Endodermal cell (in vitro differentiated cells): ENCODE measurements around the gene SH3BP5L. TPM values are rescaled to one million over a fixed set of nuclear protein-coding genes. Genes with fewer than 3 reads are reported as not detected.

Experiments
- DNase-seq: peaks from one replicate; pipeline ENCODE4 v3.0.0-alpha.2; 2017
- H3K27ac ChIP-seq: 2 replicates; pipeline ENCODE4 v1.5.1; 2013; ENCODE audit warnings: mild to moderate bottlenecking, low read depth, low read length, moderate library complexity
- H3K27me3 ChIP-seq: 2 replicates; pipeline ENCODE4 v1.6.1; 2013; ENCODE audit warnings: mild to moderate bottlenecking, low read length, moderate library complexity; ENCODE audit not compliant: insufficient read depth, control insufficient read depth, poor library complexity, severe bottlenecking
- H3K36me3 ChIP-seq: 2 replicates; pipeline ENCODE4 v1.7.0; 2013; ENCODE audit warnings: mild to moderate bottlenecking, low read length, moderate library complexity; ENCODE audit not compliant: control insufficient read depth, insufficient read depth
- H3K4me1 ChIP-seq: one replicate; pipeline ENCODE4 v1.7.0; 2013; ENCODE audit warnings: low read length; ENCODE audit not compliant: control insufficient read depth, insufficient read depth
- H3K4me3 ChIP-seq: 2 replicates; pipeline ENCODE4 v1.5.1; 2013; ENCODE audit warnings: mild to moderate bottlenecking, low read length, moderate library complexity
- H3K9ac ChIP-seq: 2 replicates; pipeline ENCODE4 v1.6.1; 2013; ENCODE audit warnings: mild to moderate bottlenecking, low read length, moderate library complexity; ENCODE audit not compliant: poor library complexity, severe bottlenecking; ENCODE audit errors: extremely low read depth
- H3K9me3 ChIP-seq: 2 replicates; pipeline ENCODE4 v1.6.1; 2013; ENCODE audit warnings: mild to moderate bottlenecking, low read length, moderate library complexity; ENCODE audit not compliant: control insufficient read depth
- H3K27ac Mint-ChIP-seq: 2 replicates; pipeline ENCODE4 v1.8.0; 2020; ENCODE audit warnings: mixed read lengths
- H3K27me3 Mint-ChIP-seq: 2 replicates; pipeline ENCODE4 v1.8.0; 2021; ENCODE audit warnings: mild to moderate bottlenecking, mixed read lengths; ENCODE audit not compliant: insufficient read depth
- H3K36me3 Mint-ChIP-seq: 2 replicates; pipeline ENCODE4 v1.8.0; 2020; ENCODE audit warnings: low read depth, mixed read lengths
- H3K4me1 Mint-ChIP-seq: 2 replicates; pipeline ENCODE4 v1.8.0; 2020; ENCODE audit warnings: mixed read lengths
- H3K4me3 Mint-ChIP-seq: 2 replicates; pipeline ENCODE4 v1.8.0; 2020; ENCODE audit warnings: mild to moderate bottlenecking, moderate library complexity, mixed read lengths
- H3K9me3 Mint-ChIP-seq: 2 replicates; pipeline ENCODE4 v1.8.0; 2020; ENCODE audit warnings: mild to moderate bottlenecking, mixed read lengths
- CTCF ChIP-seq: fragments of 200-600 bp; sonication (generic); conservative IDR thresholded peaks from 2 replicates; pipeline ENCODE4 v1.5.0; 2021; ENCODE audit warnings: antibody characterized with exemption, mild to moderate bottlenecking
- WGBS, 2 experiments: methylation state at CpG; one replicate each; pipeline versions ENCODE4 v1.1.5 to v1.1.7; 2013; ENCODE audit warnings: missing lambda C conversion rate in 2 of 2, mixed read lengths in 1 of 2; ENCODE audit not compliant: insufficient coverage in 1 of 2, insufficient read length in 1 of 2; 5-methylcytosine and 5-hydroxymethylcytosine counted together
- total RNA-seq, 2 donors: library from RNA; stranded (reverse); fragmentation: NEBNext Ultra II Directional in 1 of 2; extraction: Animal tissue kit (Norgen Biotek cat#: 25700) in 1 of 2; gene quantifications; 2 replicates in 1 of 2; 3 replicates in 1 of 2; pipeline ENCODE4 v1.2.1, GENCODE V29; 2021

The SH3BP5L gene
- total RNA-seq, 2 donors from 2014 or later, result 27.2 to 30.2 TPM

- Histone ChIP-seq H3K27ac (no peak overlapping the region), H3K9ac (no peak overlapping the region), H3K9me3 (peaks cover 54% of the 10 kb centered on the region), H3K4me1 (no peaks in the 10 kb centered on the region), H3K4me3 (no peak overlapping the region), H3K27me3 (no peaks in the 10 kb centered on the region), H3K36me3 (no peaks in the 10 kb centered on the region)
- DNase-seq, result no peak
- H3K36me3 Mint-ChIP-seq, result no peaks in the 10 kb centered on the region
- no peak for TF ChIP-seq CTCF
- no peak overlapping the region for H3K27ac Mint-ChIP-seq
- H3K4me3 Mint-ChIP-seq, result no peak overlapping the region
- peaks cover 86% of the 10 kb centered on the region for H3K9me3 Mint-ChIP-seq
- H3K4me1 Mint-ChIP-seq, result no peaks in the 10 kb centered on the region
- H3K27me3 Mint-ChIP-seq, result no peaks in the 10 kb centered on the region
Observed at GRCh38 chr1:248793592-248793991, 32.1 kb downstream of the SH3BP5L start.

GRCh38 chr1:248792342-248792741 is 33.4 kb downstream of the SH3BP5L start:
- Histone ChIP-seq H3K4me3 (no peak overlapping the region), H3K27me3 (no peaks in the 10 kb centered on the region), H3K36me3 (no peaks in the 10 kb centered on the region), H3K27ac (no peak overlapping the region), H3K4me1 (no peaks in the 10 kb centered on the region), H3K9ac (no peak overlapping the region), H3K9me3 (peaks cover 56% of the 10 kb centered on the region)
- TF ChIP-seq CTCF, result no peak
- H3K9me3 Mint-ChIP-seq, result peaks cover 88% of the 10 kb centered on the region
- no peaks in the 10 kb centered on the region for H3K4me1 Mint-ChIP-seq
- WGBS, 2 experiments, result 66 to 82% methylated on average over 5 of the region's 5 CpGs
- H3K27me3 Mint-ChIP-seq, result no peaks in the 10 kb centered on the region
- no peak overlapping the region for H3K27ac Mint-ChIP-seq
- no peaks in the 10 kb centered on the region for H3K36me3 Mint-ChIP-seq
- H3K4me3 Mint-ChIP-seq, result no peak overlapping the region
- DNase-seq, result no peak

DNA sequence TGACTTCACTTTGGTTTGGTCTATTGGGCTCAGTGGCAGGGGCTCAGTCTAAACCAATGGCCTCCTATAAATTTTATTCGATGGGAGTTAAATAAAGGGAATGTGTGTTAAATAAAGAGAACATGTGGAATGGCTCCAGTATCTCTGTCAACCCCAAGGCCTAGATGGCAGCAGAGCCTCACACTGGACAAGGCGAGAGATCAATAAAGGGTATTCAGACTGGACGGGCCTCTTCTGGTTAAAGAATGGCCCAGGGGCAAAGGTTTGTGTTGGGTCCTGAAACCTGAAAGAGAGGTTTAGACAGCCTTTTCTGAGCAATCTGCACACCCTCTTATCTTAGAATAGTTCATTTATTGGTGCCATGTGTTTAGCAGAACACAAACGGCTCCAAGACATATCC is 34.7 kb downstream of the SH3BP5L start:
- no peak for DNase-seq
- Histone ChIP-seq H3K27ac (no peak overlapping the region), H3K4me1 (no peaks in the 10 kb centered on the region), H3K4me3 (no peak overlapping the region), H3K36me3 (no peaks in the 10 kb centered on the region), H3K9me3 (peaks cover 57% of the 10 kb centered on the region), H3K27me3 (no peaks in the 10 kb centered on the region), H3K9ac (no peak overlapping the region)
- H3K27me3 Mint-ChIP-seq, result no peaks in the 10 kb centered on the region
- 86 to 91% methylated on average over 3 to 4 of the region's 4 CpGs for WGBS, 2 experiments
- no peaks in the 10 kb centered on the region for H3K36me3 Mint-ChIP-seq
- no peak overlapping the region for H3K27ac Mint-ChIP-seq
- H3K4me3 Mint-ChIP-seq, result no peak overlapping the region
- H3K4me1 Mint-ChIP-seq, result no peaks in the 10 kb centered on the region
- H3K9me3 Mint-ChIP-seq, result peaks cover 88% of the 10 kb centered on the region
- no peak for TF ChIP-seq CTCF
